Loucy (cell line): ENCODE data around the gene RICTOR.

Experiments
- H2AFZ ChIP-seq: fragments of 200-600 bp; sonication (generic); 2 replicates; pipeline ENCODE4 v1.6.0; 2016; ENCODE audit warnings: antibody characterized with exemption, mild to moderate bottlenecking, low read length, moderate library complexity
- H3F3A ChIP-seq: fragments of 200-600 bp; 2 replicates; pipeline ENCODE4 v1.6.0; 2016; ENCODE audit warnings: antibody characterized with exemption, low read depth, mild to moderate bottlenecking
- H3K27me3 ChIP-seq: fragments of 200-600 bp; sonication (generic); 2 replicates; pipeline ENCODE4 v1.6.1; 2014; ENCODE audit warnings: low read length, mild to moderate bottlenecking; ENCODE audit not compliant: insufficient read depth, poor library complexity, severe bottlenecking
- H3K36me3 ChIP-seq: fragments of 200-600 bp; sonication (generic); 2 replicates; pipeline ENCODE4 v1.6.1; 2016; ENCODE audit warnings: low read length; ENCODE audit not compliant: insufficient read depth
- H3K4me1 ChIP-seq: fragments of 200-600 bp; sonication (generic); 2 replicates; pipeline ENCODE4 v1.5.1; 2014; ENCODE audit warnings: low read length, mild to moderate bottlenecking; ENCODE audit not compliant: insufficient read depth, poor library complexity, severe bottlenecking
- H3K4me2 ChIP-seq: fragments of 200-600 bp; sonication (generic); 2 replicates; pipeline ENCODE4 v1.6.0; 2014; ENCODE audit warnings: antibody characterized with exemption, low read length, low read depth, mild to moderate bottlenecking; ENCODE audit not compliant: poor library complexity, severe bottlenecking
- H3K4me3 ChIP-seq: fragments of 200-600 bp; sonication (generic); 2 replicates; pipeline ENCODE4 v1.5.1; 2014; ENCODE audit warnings: low read length, mild to moderate bottlenecking, mixed read lengths; ENCODE audit not compliant: poor library complexity, severe bottlenecking
- H3K79me2 ChIP-seq: fragments of 200-600 bp; sonication (generic); 2 replicates; pipeline ENCODE4 v1.6.1; 2014; ENCODE audit warnings: low read length; ENCODE audit not compliant: insufficient read depth
- H3K9ac ChIP-seq: fragments of 200-600 bp; sonication (generic); 2 replicates; pipeline ENCODE4 v1.6.0; 2014; ENCODE audit warnings: mild to moderate bottlenecking, low read depth, low read length, moderate library complexity; ENCODE audit not compliant: poor library complexity, severe bottlenecking
- H3K9me2 ChIP-seq: fragments of 200-600 bp; sonication (generic); replicated peaks from 2 replicates; pipeline ENCODE4 v1.6.1; 2016; ENCODE audit warnings: low read depth, low read length, mixed read lengths
- H3K9me3 ChIP-seq: fragments of 200-600 bp; sonication (generic); 2 replicates; pipeline ENCODE4 v1.6.1; 2014; ENCODE audit warnings: mild to moderate bottlenecking, antibody characterized with exemption, low read length, low read depth; ENCODE audit not compliant: insufficient read depth
- H4K20me1 ChIP-seq: fragments of 200-600 bp; sonication (generic); 2 replicates; pipeline ENCODE4 v1.6.0; 2014; ENCODE audit warnings: antibody characterized with exemption, low read length, mild to moderate bottlenecking; ENCODE audit not compliant: insufficient read depth, poor library complexity, severe bottlenecking
- EZH2phosphoT487 ChIP-seq: fragments of 200-600 bp; IDR thresholded peaks from 2 replicates; pipeline ENCODE4 v1.6.1; 2018; ENCODE audit warnings: antibody characterized with exemption, mild to moderate bottlenecking, moderate library complexity, borderline replicate concordance
- TF ChIP-seq, protein P1 (sequence below): fragments of 200-600 bp; sonication (generic); conservative IDR thresholded peaks from 2 replicates; pipeline ENCODE4 v1.5.1; 2014; ENCODE audit warnings: mild to moderate bottlenecking, antibody characterized with exemption, low read length

RICTOR gene

DNA sequence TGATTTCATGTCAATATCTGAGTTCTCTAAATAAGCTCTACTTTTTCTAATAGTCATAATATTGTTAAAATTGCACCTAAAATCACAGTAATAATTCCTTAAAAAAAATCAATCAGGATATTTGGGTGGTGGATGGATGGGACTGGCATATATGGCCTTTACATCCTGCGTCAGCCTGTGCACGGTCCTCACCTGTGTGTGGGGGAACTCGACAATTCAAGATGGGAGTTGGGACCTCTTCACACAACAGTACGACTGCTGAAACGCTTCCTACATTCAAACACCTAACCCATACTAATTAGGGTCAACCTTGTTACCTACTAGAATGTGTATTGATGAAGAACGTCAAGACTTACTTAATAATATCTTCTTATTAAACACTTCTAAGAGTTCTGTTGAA, 137.9 kb downstream of the RICTOR start:
- Histone ChIP-seq H2AFZ (no peak overlapping the region), H4K20me1 (no peaks in the 10 kb centered on the region), H3K4me1 (no peaks in the 10 kb centered on the region), H3K9me2 (no peaks in the 10 kb centered on the region), H3K4me2 (no peak overlapping the region), H3K27me3 (no peaks in the 10 kb centered on the region), H3F3A (no peaks in the 10 kb centered on the region), H3K4me3 (no peak overlapping the region), H3K36me3 (peaks cover 8% of the 10 kb centered on the region; the same call in 1 of the 2 replicates), H3K9me3 (no peaks in the 10 kb centered on the region), H3K9ac (no peak overlapping the region), H3K79me2 (no peaks in the 10 kb centered on the region)
- TF ChIP-seq EZH2phosphoT487, result no peak
- TF ChIP-seq, protein P1, sequence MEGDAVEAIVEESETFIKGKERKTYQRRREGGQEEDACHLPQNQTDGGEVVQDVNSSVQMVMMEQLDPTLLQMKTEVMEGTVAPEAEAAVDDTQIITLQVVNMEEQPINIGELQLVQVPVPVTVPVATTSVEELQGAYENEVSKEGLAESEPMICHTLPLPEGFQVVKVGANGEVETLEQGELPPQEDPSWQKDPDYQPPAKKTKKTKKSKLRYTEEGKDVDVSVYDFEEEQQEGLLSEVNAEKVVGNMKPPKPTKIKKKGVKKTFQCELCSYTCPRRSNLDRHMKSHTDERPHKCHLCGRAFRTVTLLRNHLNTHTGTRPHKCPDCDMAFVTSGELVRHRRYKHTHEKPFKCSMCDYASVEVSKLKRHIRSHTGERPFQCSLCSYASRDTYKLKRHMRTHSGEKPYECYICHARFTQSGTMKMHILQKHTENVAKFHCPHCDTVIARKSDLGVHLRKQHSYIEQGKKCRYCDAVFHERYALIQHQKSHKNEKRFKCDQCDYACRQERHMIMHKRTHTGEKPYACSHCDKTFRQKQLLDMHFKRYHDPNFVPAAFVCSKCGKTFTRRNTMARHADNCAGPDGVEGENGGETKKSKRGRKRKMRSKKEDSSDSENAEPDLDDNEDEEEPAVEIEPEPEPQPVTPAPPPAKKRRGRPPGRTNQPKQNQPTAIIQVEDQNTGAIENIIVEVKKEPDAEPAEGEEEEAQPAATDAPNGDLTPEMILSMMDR, result no peak

DNA sequence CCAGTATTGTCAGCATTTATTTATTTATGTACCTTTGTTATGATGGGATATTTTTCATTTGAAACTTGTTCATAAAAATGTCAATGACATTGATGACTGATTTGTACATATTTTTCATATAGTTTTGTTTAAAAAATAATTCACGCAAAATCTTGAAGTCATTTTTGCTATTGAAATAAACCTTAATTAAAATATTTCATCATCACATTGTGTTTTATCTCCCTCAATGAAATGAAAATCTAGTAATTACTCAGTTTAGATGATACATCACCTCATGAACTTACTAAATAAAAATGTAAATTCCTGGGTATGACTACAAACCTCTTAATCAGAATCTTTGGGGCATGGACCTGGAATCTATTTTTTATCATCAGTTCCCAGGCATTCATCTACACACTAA, 138.8 kb downstream of the RICTOR start:
- Histone ChIP-seq H3K9me3 (no peaks in the 10 kb centered on the region), H3K4me3 (no peak overlapping the region), H3K4me1 (no peaks in the 10 kb centered on the region), H3K36me3 (peaks cover 2% of the 10 kb centered on the region; the same call in 1 of the 2 replicates), H3K4me2 (no peak overlapping the region), H3F3A (no peaks in the 10 kb centered on the region), H3K9me2 (no peaks in the 10 kb centered on the region), H3K9ac (no peak overlapping the region), H2AFZ (no peak overlapping the region), H3K79me2 (no peaks in the 10 kb centered on the region), H4K20me1 (no peaks in the 10 kb centered on the region), H3K27me3 (no peaks in the 10 kb centered on the region)
- TF ChIP-seq EZH2phosphoT487, result no peak
- TF ChIP-seq, protein P1, result no peak

DNA sequence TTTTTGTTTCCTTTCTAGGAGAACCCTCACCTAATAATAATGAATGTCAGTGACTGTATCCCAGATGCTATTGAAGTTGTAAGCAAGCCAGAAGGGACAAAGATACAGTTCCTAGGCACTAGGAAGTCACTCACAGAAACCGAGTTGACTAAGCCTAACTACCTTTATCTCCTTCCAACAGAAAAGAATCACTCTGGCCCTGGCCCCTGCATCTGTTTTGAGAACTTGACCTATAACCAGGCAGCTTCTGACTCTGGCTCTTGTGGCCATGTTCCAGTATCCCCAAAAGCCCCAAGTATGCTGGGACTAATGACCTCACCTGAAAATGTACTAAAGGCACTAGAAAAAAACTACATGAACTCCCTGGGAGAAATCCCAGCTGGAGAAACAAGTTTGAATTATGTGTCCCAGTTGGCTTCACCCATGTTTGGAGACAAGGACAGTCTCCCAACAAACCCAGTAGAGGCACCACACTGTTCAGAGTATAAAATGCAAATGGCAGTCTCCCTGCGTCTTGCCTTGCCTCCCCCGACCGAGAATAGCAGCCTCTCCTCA, 141.3 kb downstream of the RICTOR start:
- H3K4me3 ChIP-seq, result no peak overlapping the region
- H4K20me1 ChIP-seq, result no peaks in the 10 kb centered on the region
- H3K4me1 ChIP-seq, result no peaks in the 10 kb centered on the region
- H3K4me2 ChIP-seq, result no peak overlapping the region
- H3K9ac ChIP-seq, result no peak overlapping the region
- TF ChIP-seq, protein P1, result no peak
- H2AFZ ChIP-seq, result no peak overlapping the region
- no peaks in the 10 kb centered on the region for H3F3A ChIP-seq
- H3K9me3 ChIP-seq, result no peaks in the 10 kb centered on the region
- H3K27me3 ChIP-seq, result no peaks in the 10 kb centered on the region
- no peaks in the 10 kb centered on the region for H3K9me2 ChIP-seq
- H3K79me2 ChIP-seq, result no peaks in the 10 kb centered on the region
- H3K36me3 ChIP-seq, result no peaks in the 10 kb centered on the region
